Measurements from ENCODE around the gene HTD2. TPM values are rescaled to one million over a fixed set of nuclear protein-coding genes. Genes with fewer than 3 reads are reported as not detected.
A peak's percentile ranks its signal among the peaks of the same experiment; 100 is the strongest.

HTD2 gene
- total RNA-seq, 1 experiment from 2014 or later: 8.2 TPM

- Mint-ChIP-seq H3K36me3 (ENCODE audit: insufficient read depth, unreplicated experiment) (no peaks in the 10 kb centered on the region), H3K4me3 (ENCODE audit: unreplicated experiment) (no peak overlapping the region), H3K27me3 (ENCODE audit: insufficient read depth, unreplicated experiment) (no peaks in the 10 kb centered on the region), H3K9me3 (ENCODE audit: unreplicated experiment) (no peaks in the 10 kb centered on the region), H3K27ac (ENCODE audit: unreplicated experiment) (no peak overlapping the region), H3K4me1 (ENCODE audit: low read depth, unreplicated experiment) (peaks cover 13% of the 10 kb centered on the region)
- peaks cover 14% of the 10 kb centered on the region for H3K4me1 ChIP-seq
- intact Hi-C loops (cut with micrococcal nuclease; ENCODE audit: unreplicated experiment): loop anchor here (5.0 to 10.0 kb wide), 2 partner anchors 207 to 305 kb away; partner anchors contain the start of gene ACOX2
- no peak overlapping the region for H3K4me3 ChIP-seq (ENCODE audit: low read depth, low read length)
- ChIA-PET POLR2A (no interaction called here), CTCF (no interaction called here)
- no peaks in the 10 kb centered on the region; the same call in 1 of the 2 replicates for H3K27me3 ChIP-seq (replicated peaks; ENCODE audit: control insufficient read depth, insufficient read depth, low read length)
- BruUV-seq (replicated peaks): no TSS peak
- TF ChIP-seq, protein P1, sequence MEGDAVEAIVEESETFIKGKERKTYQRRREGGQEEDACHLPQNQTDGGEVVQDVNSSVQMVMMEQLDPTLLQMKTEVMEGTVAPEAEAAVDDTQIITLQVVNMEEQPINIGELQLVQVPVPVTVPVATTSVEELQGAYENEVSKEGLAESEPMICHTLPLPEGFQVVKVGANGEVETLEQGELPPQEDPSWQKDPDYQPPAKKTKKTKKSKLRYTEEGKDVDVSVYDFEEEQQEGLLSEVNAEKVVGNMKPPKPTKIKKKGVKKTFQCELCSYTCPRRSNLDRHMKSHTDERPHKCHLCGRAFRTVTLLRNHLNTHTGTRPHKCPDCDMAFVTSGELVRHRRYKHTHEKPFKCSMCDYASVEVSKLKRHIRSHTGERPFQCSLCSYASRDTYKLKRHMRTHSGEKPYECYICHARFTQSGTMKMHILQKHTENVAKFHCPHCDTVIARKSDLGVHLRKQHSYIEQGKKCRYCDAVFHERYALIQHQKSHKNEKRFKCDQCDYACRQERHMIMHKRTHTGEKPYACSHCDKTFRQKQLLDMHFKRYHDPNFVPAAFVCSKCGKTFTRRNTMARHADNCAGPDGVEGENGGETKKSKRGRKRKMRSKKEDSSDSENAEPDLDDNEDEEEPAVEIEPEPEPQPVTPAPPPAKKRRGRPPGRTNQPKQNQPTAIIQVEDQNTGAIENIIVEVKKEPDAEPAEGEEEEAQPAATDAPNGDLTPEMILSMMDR (IDR thresholded peaks at IDR 0.05; ENCODE audit: insufficient read depth in 1 of 2, low read depth in 1 of 2, low read length in 1 of 2, severe bottlenecking in 1 of 2, unreplicated experiment in 1 of 2): no peak
- no peaks in the 10 kb centered on the region for H3K9me3 ChIP-seq
- no peaks in the 10 kb centered on the region for H3K36me3 ChIP-seq (ENCODE audit: control insufficient read depth, insufficient read depth, low read length)
- DNase-seq: no peak
Measured at GRCh38 chr3:58329922-58330413, 23.6 kb downstream of the HTD2 start.

DNA sequence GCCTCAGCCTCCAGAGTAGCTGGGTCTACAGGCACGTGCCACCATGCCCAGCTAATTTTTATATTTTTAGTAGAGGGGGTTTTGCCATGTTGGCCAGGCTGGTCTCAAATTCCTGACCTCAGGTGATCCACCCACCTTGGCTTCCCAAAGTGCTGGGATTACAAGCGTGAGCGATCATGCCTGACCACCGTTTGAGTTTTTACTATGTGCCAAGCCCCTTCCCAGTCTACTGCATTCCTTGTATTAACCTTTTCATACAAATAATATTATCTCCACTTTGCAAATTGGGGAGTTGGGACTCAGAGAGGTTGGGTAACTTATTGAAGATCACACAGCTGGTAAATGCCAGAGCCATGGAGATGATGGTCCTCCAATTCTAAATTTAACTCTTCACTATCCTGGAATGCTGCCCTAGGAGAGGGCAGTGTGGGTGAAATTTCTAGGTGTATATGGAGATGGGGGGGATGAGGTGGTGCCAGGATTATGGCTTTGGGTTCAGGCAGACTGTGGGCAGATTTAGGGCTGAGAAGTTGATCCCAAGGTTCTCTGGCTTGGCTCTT, 25.4 kb downstream of the HTD2 start:
- Histone ChIP-seq H3K36me3 (ENCODE audit: control insufficient read depth, insufficient read depth, low read length) (no peaks in the 10 kb centered on the region), H3K27me3 (replicated peaks; ENCODE audit: control insufficient read depth, insufficient read depth, low read length) (no peaks in the 10 kb centered on the region; the same call in 1 of the 2 replicates), H3K9me3 (no peaks in the 10 kb centered on the region), H3K4me3 (ENCODE audit: low read depth, low read length) (no peak overlapping the region), H3K4me1 (no peaks in the 10 kb centered on the region)
- CTCF ChIA-PET: no interaction called here
- BruUV-seq (replicated peaks): no TSS peak
- DNase-seq: no peak
- H3K27ac Mint-ChIP-seq (ENCODE audit: unreplicated experiment): no peak overlapping the region
- H3K4me3 Mint-ChIP-seq (ENCODE audit: unreplicated experiment): peak overlapping the region; percentile 89
- H3K36me3 Mint-ChIP-seq (ENCODE audit: insufficient read depth, unreplicated experiment): no peaks in the 10 kb centered on the region
- intact Hi-C loops (cut with micrococcal nuclease; ENCODE audit: unreplicated experiment): no loop called here
- TF ChIP-seq, protein P1 (IDR thresholded peaks at IDR 0.05; ENCODE audit: insufficient read depth in 1 of 2, low read depth in 1 of 2, low read length in 1 of 2, severe bottlenecking in 1 of 2, unreplicated experiment in 1 of 2): no peak
- H3K27me3 Mint-ChIP-seq (ENCODE audit: insufficient read depth, unreplicated experiment): no peaks in the 10 kb centered on the region
- POLR2A ChIA-PET: no interaction called here
- H3K4me1 Mint-ChIP-seq (ENCODE audit: low read depth, unreplicated experiment): peaks cover 13% of the 10 kb centered on the region
- no peaks in the 10 kb centered on the region for H3K9me3 Mint-ChIP-seq (ENCODE audit: unreplicated experiment)

GRCh38 chr3:58332575-58333188, 26.4 kb downstream of the HTD2 start, which contains the start of gene PXK:
TSS of gene PXK (plus strand) at chr3:58332892. CDS start at chr3:58332989, 97 bp downstream.
- Histone ChIP-seq H3K4me3 (ENCODE audit: low read depth, low read length) (peak within 1 kb of the TSS; percentile 73), H3K9me3 (no peaks in the 10 kb centered on the region), H3K36me3 (ENCODE audit: control insufficient read depth, insufficient read depth, low read length) (no peaks in the 10 kb centered on the region), H3K27me3 (replicated peaks; ENCODE audit: control insufficient read depth, insufficient read depth, low read length) (no peaks in the 10 kb centered on the region; the same call in 1 of the 2 replicates), H3K4me1 (no peaks in the 10 kb centered on the region)
- Mint-ChIP-seq H3K9me3 (ENCODE audit: unreplicated experiment) (no peaks in the 10 kb centered on the region), H3K27me3 (ENCODE audit: insufficient read depth, unreplicated experiment) (no peaks in the 10 kb centered on the region), H3K27ac (ENCODE audit: unreplicated experiment) (peak within 1 kb of the TSS; percentile 66), H3K36me3 (ENCODE audit: insufficient read depth, unreplicated experiment) (no peaks in the 10 kb centered on the region), H3K4me3 (ENCODE audit: unreplicated experiment) (peak within 1 kb of the TSS; percentile 89), H3K4me1 (ENCODE audit: low read depth, unreplicated experiment) (peaks cover 13% of the 10 kb centered on the region)
- TF ChIP-seq, protein P1 (IDR thresholded peaks at IDR 0.05; ENCODE audit: insufficient read depth in 1 of 2, low read depth in 1 of 2, low read length in 1 of 2, severe bottlenecking in 1 of 2, unreplicated experiment in 1 of 2): no peak
- BruUV-seq (replicated peaks): no TSS peak
- peak; percentile 63 to 83 for DNase-seq
- ChIA-PET CTCF (interaction anchor here (1.4 kb wide), 1 partner anchor 27 kb away, joined by 11 read pairs; the partner anchor contains the start of genes HTD2 and RPP14), POLR2A (interaction anchor here (0.6 kb wide), 2 partner anchors 56 to 788 kb away, joined by 5 to 7 read pairs; partner anchors contain the start of gene DNAH12)
- intact Hi-C loops (cut with micrococcal nuclease; ENCODE audit: unreplicated experiment): loop anchor here (1.0 kb wide), 1 partner anchor 82 kb away; no protein-coding TSS in a partner anchor
